SU-DHL-6 (cell line): ENCODE results near the gene PLXNC1.

Experiments
- CTCF ChIP-seq: fragments of 200-600 bp; sonication (generic); IDR thresholded peaks from one replicate; pipeline ENCODE4 v1.5.1; 2017; ENCODE audit warnings: antibody characterized with exemption, mild to moderate bottlenecking, low read length, moderate library complexity; ENCODE audit not compliant: insufficient read depth, poor library complexity, severe bottlenecking
- EZH2phosphoT487 ChIP-seq: fragments of 200-600 bp; sonication (generic), shearing (Covaris generic); conservative IDR thresholded peaks from 2 replicates; pipeline ENCODE4 v1.6.1; 2018; ENCODE audit warnings: mild to moderate bottlenecking, antibody characterized with exemption, low read length, moderate library complexity, mixed read lengths

- TF ChIP-seq CTCF (no peak), EZH2phosphoT487 (no peak)
Observed at GRCh38 chr12:94242901-94243300, 94.5 kb downstream of the PLXNC1 start.
